Activated naive CD8-positive, alpha-beta T cell treated with anti-CD3 and anti-CD28 coated beads for 36 hours (primary cell): ENCODE results near the gene CERS2. TPM values are rescaled to one million over a fixed set of nuclear protein-coding genes. Genes with fewer than 3 reads are reported as not detected.
A peak's percentile ranks its signal among the peaks of the same experiment; 100 is the strongest.

ENCODE experiments used
- DNase-seq: peaks from one replicate; pipeline ENCODE4 v3.0.0; 2021
- H3K27ac Mint-ChIP-seq: one replicate; pipeline ENCODE4 v1.8.0; 2022; ENCODE audit warnings: mild to moderate bottlenecking, moderate library complexity, mixed read lengths
- H3K27me3 Mint-ChIP-seq: one replicate; pipeline ENCODE4 v1.8.0; 2022; ENCODE audit warnings: mild to moderate bottlenecking, mixed read lengths
- H3K36me3 Mint-ChIP-seq: one replicate; pipeline ENCODE4 v1.8.0; 2021; ENCODE audit warnings: mild to moderate bottlenecking, mixed read lengths
- H3K4me1 Mint-ChIP-seq: one replicate; pipeline ENCODE4 v1.8.0; 2021; ENCODE audit warnings: mixed read lengths
- H3K4me3 Mint-ChIP-seq: one replicate; pipeline ENCODE4 v1.8.0; 2022; ENCODE audit warnings: mild to moderate bottlenecking, moderate library complexity, mixed read lengths
- H3K9me3 Mint-ChIP-seq: one replicate; pipeline ENCODE4 v1.8.0; 2022; ENCODE audit warnings: mixed read lengths
- total RNA-seq, 2 experiments: library from RNA; stranded (reverse); gene quantifications; one replicate each; pipeline ENCODE4 v1.2.3, GENCODE V29; 2021

CERS2 gene
- total RNA-seq, 2 experiments from 2014 or later, result 160 to 166 TPM

GRCh38 chr1:150981177-150981804 is 6.7 kb upstream of the CERS2 start:
- H3K4me1 Mint-ChIP-seq, result peaks cover 21% of the 10 kb centered on the region
- DNase-seq, result no peak
- H3K9me3 Mint-ChIP-seq, result no peaks in the 10 kb centered on the region
- no peaks in the 10 kb centered on the region for H3K27me3 Mint-ChIP-seq
- no peaks in the 10 kb centered on the region for H3K36me3 Mint-ChIP-seq
- H3K27ac Mint-ChIP-seq, result no peak overlapping the region
- no peak overlapping the region for H3K4me3 Mint-ChIP-seq

- DNase-seq, result peak; percentile 84
- Mint-ChIP-seq H3K36me3 (no peaks in the 10 kb centered on the region), H3K27ac (peak overlapping the region; percentile 68), H3K4me1 (peaks cover 30% of the 10 kb centered on the region), H3K4me3 (peak overlapping the region; percentile 50), H3K9me3 (no peaks in the 10 kb centered on the region), H3K27me3 (no peaks in the 10 kb centered on the region)
These were observed 4.7 kb upstream of the CERS2 start for GRCh38 chr1:150979092-150980056.

- H3K27me3 Mint-ChIP-seq, result no peaks in the 10 kb centered on the region
- peak; percentile 70 for DNase-seq
- H3K4me3 Mint-ChIP-seq, result peak overlapping the region; percentile 80
- H3K27ac Mint-ChIP-seq, result peak overlapping the region; percentile 78
- no peaks in the 10 kb centered on the region for H3K9me3 Mint-ChIP-seq
- H3K4me1 Mint-ChIP-seq, result peaks cover 42% of the 10 kb centered on the region
- peaks cover 15% of the 10 kb centered on the region for H3K36me3 Mint-ChIP-seq
These were observed 2.5 kb upstream of the CERS2 start for GRCh38 chr1:150976879-150977694.

- Mint-ChIP-seq H3K27me3 (no peaks in the 10 kb centered on the region), H3K4me1 (peaks cover 49% of the 10 kb centered on the region), H3K9me3 (no peaks in the 10 kb centered on the region), H3K36me3 (peaks cover 18% of the 10 kb centered on the region), H3K27ac (peak overlapping the region; percentile 78), H3K4me3 (peak overlapping the region; percentile 80)
- DNase-seq, result no peak
These were observed 1.8 kb upstream of the CERS2 start for GRCh38 chr1:150976401-150976821.

- no peaks in the 10 kb centered on the region for H3K9me3 Mint-ChIP-seq
- no peaks in the 10 kb centered on the region for H3K27me3 Mint-ChIP-seq
- H3K4me3 Mint-ChIP-seq, result peak overlapping the region; percentile 92
- H3K4me1 Mint-ChIP-seq, result peaks cover 59% of the 10 kb centered on the region
- peak; percentile 54 for DNase-seq
- peak overlapping the region; percentile 89 for H3K27ac Mint-ChIP-seq
- peaks cover 23% of the 10 kb centered on the region for H3K36me3 Mint-ChIP-seq
These were observed 627 bp downstream of the CERS2 start for GRCh38 chr1:150973836-150974579.

GRCh38 chr1:150973258-150973835 is 1.3 kb downstream of the CERS2 start:
- H3K36me3 Mint-ChIP-seq, result peaks cover 27% of the 10 kb centered on the region
- H3K4me3 Mint-ChIP-seq, result peak overlapping the region; percentile 92
- no peaks in the 10 kb centered on the region for H3K27me3 Mint-ChIP-seq
- peaks cover 58% of the 10 kb centered on the region for H3K4me1 Mint-ChIP-seq
- H3K9me3 Mint-ChIP-seq, result no peaks in the 10 kb centered on the region
- peak overlapping the region; percentile 89 for H3K27ac Mint-ChIP-seq
- peak; percentile 37 for DNase-seq

GRCh38 chr1:150972417-150972940 is 2.2 kb downstream of the CERS2 start:
- H3K27me3 Mint-ChIP-seq, result no peaks in the 10 kb centered on the region
- H3K9me3 Mint-ChIP-seq, result no peaks in the 10 kb centered on the region
- peaks cover 56% of the 10 kb centered on the region for H3K4me1 Mint-ChIP-seq
- peak overlapping the region; percentile 92 for H3K4me3 Mint-ChIP-seq
- H3K36me3 Mint-ChIP-seq, result peaks cover 34% of the 10 kb centered on the region
- DNase-seq, result no peak
- peak overlapping the region; percentile 89 for H3K27ac Mint-ChIP-seq

- Mint-ChIP-seq H3K4me3 (peak overlapping the region; percentile 92), H3K27ac (peak overlapping the region; percentile 89), H3K27me3 (no peaks in the 10 kb centered on the region), H3K36me3 (peaks cover 35% of the 10 kb centered on the region), H3K4me1 (peaks cover 49% of the 10 kb centered on the region), H3K9me3 (no peaks in the 10 kb centered on the region)
- peak; percentile 34 for DNase-seq
These were observed 2.8 kb downstream of the CERS2 start for GRCh38 chr1:150971583-150972416.

- Mint-ChIP-seq H3K4me1 (peaks cover 43% of the 10 kb centered on the region), H3K9me3 (no peaks in the 10 kb centered on the region), H3K27ac (peak overlapping the region; percentile 89), H3K36me3 (peaks cover 40% of the 10 kb centered on the region), H3K27me3 (no peaks in the 10 kb centered on the region), H3K4me3 (peak overlapping the region; percentile 20)
- no peak for DNase-seq
These were observed 3.6 kb downstream of the CERS2 start for GRCh38 chr1:150970808-150971582.

- H3K4me3 Mint-ChIP-seq, result no peak overlapping the region
- peak overlapping the region; percentile 27 for H3K27ac Mint-ChIP-seq
- H3K9me3 Mint-ChIP-seq, result no peaks in the 10 kb centered on the region
- no peak for DNase-seq
- peaks cover 37% of the 10 kb centered on the region for H3K4me1 Mint-ChIP-seq
- H3K27me3 Mint-ChIP-seq, result no peaks in the 10 kb centered on the region
- peaks cover 43% of the 10 kb centered on the region for H3K36me3 Mint-ChIP-seq
These were observed 5.0 kb downstream of the CERS2 start for GRCh38 chr1:150969626-150970025.

- H3K4me3 Mint-ChIP-seq, result no peak overlapping the region
- no peak for DNase-seq
- H3K9me3 Mint-ChIP-seq, result no peaks in the 10 kb centered on the region
- H3K4me1 Mint-ChIP-seq, result peaks cover 37% of the 10 kb centered on the region
- H3K27me3 Mint-ChIP-seq, result no peaks in the 10 kb centered on the region
- H3K27ac Mint-ChIP-seq, result peak overlapping the region; percentile 1
- H3K36me3 Mint-ChIP-seq, result peaks cover 51% of the 10 kb centered on the region
These were observed 6.1 kb downstream of the CERS2 start for GRCh38 chr1:150968491-150968890.

GRCh38 chr1:150967936-150968335 is 6.7 kb downstream of the CERS2 start:
- H3K27me3 Mint-ChIP-seq, result no peaks in the 10 kb centered on the region
- H3K36me3 Mint-ChIP-seq, result peaks cover 51% of the 10 kb centered on the region
- peak overlapping the region; percentile 6 for H3K27ac Mint-ChIP-seq
- no peaks in the 10 kb centered on the region for H3K9me3 Mint-ChIP-seq
- DNase-seq, result no peak
- peaks cover 32% of the 10 kb centered on the region for H3K4me1 Mint-ChIP-seq
- no peak overlapping the region for H3K4me3 Mint-ChIP-seq
